UCSD-AML1 (cell line): ENCODE data around the gene ATP8B1.
"Not testable (repeated sequence)": the region's sequence is repeated elsewhere in the genome, so short reads cannot be mapped to it uniquely, and the experiment has no call there.

Experiments
- DNase-seq: peaks from one replicate; lab custom pipeline; 2025; ENCODE audit not compliant: unreplicated experiment; lab: John Stamatoyannopoulos, UW

The ATP8B1 gene

GRCh38 chr18:57674891-57675290, 128.2 kb downstream of the ATP8B1 start:
- DNase-seq: no peak

GRCh38 chr18:57670046-57670445, 133.1 kb downstream of the ATP8B1 start:
- no peak for DNase-seq

GRCh38 chr18:57668021-57668420, 135.1 kb downstream of the ATP8B1 start:
- DNase-seq: no peak

- no peak for DNase-seq
Measured at GRCh38 chr18:57666818-57667497, 136.2 kb downstream of the ATP8B1 start.

- no peak for DNase-seq
Measured at GRCh38 chr18:57664568-57665165, 138.4 kb downstream of the ATP8B1 start.

GRCh38 chr18:57660961-57661360, 142.2 kb downstream of the ATP8B1 start:
- DNase-seq: no peak

GRCh38 chr18:57659460-57660102, 143.5 kb downstream of the ATP8B1 start:
- DNase-seq: no peak

- no peak for DNase-seq
Measured at GRCh38 chr18:57657542-57657941, 145.6 kb downstream of the ATP8B1 start.

GRCh38 chr18:57655740-57656139, 147.4 kb downstream of the ATP8B1 start:
- DNase-seq: no peak

- no peak for DNase-seq
Measured at GRCh38 chr18:57651914-57652313, 151.2 kb downstream of the ATP8B1 start.

- DNase-seq: no peak
Measured at GRCh38 chr18:57649556-57650500, 153.3 kb downstream of the ATP8B1 start.

- no peak for DNase-seq
Measured at GRCh38 chr18:57648414-57648813, 154.7 kb downstream of the ATP8B1 start.

GRCh38 chr18:57644540-57644939, 158.6 kb downstream of the ATP8B1 start:
- DNase-seq: no peak

GRCh38 chr18:57643726-57644125, 159.4 kb downstream of the ATP8B1 start:
- not testable (repeated sequence) for DNase-seq

GRCh38 chr18:57642462-57642861, 160.7 kb downstream of the ATP8B1 start:
- not testable (repeated sequence) for DNase-seq

- DNase-seq: no peak
Measured at GRCh38 chr18:57640749-57641148, 162.4 kb downstream of the ATP8B1 start.

GRCh38 chr18:57640236-57640635, 162.9 kb downstream of the ATP8B1 start:
- no peak for DNase-seq

- no peak for DNase-seq
Measured at GRCh38 chr18:57635003-57635822, 167.9 kb downstream of the ATP8B1 start.

GRCh38 chr18:57631697-57632096, 171.4 kb downstream of the ATP8B1 start:
- no peak for DNase-seq
